HG02798 (cell line): ENCODE data around the gene TNFRSF19.
A peak's percentile ranks its signal among the peaks of the same experiment; 100 is the strongest.

Experiments used
- ATAC-seq: cut with Tn5 transposase; IDR thresholded peaks from one replicate; pipeline ENCODE4 v1.9.1; 2021; ENCODE audit warnings: mild to moderate bottlenecking; ENCODE audit not compliant: unreplicated experiment, poor library complexity

TNFRSF19 gene

GRCh38 chr13:23599083-23599925, 29.1 kb downstream of the TNFRSF19 start:
- no peak for ATAC-seq

GRCh38 chr13:23600100-23600499, 29.9 kb downstream of the TNFRSF19 start:
- no peak for ATAC-seq

GRCh38 chr13:23600534-23600933, 30.3 kb downstream of the TNFRSF19 start:
- ATAC-seq = no peak

DNA sequence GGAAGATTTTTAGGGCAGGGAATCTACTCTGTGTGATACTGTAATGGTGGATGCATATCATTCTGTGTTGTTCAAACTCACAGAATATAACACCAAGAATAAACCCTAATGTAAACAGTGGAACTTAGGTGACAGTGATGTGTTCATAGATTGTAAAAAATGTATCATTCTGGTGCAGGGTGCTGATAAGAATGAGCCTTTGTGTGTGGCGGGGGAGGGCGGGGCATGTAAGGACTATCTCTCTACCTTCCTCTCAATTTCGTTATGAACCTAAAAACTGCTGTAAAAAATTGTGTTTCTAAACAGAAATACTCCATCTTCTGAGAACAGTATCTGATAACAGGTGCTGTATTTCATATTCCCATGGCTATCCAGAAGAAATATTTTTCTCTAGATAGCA, 35.6 kb downstream of the TNFRSF19 start:
- no peak for ATAC-seq

GRCh38 chr13:23608138-23608537, 37.9 kb downstream of the TNFRSF19 start:
- ATAC-seq = no peak

- ATAC-seq = no peak
Measured at GRCh38 chr13:23608701-23609413, 38.6 kb downstream of the TNFRSF19 start.

- no peak for ATAC-seq
Measured at GRCh38 chr13:23609414-23609760, 39.2 kb downstream of the TNFRSF19 start.

DNA sequence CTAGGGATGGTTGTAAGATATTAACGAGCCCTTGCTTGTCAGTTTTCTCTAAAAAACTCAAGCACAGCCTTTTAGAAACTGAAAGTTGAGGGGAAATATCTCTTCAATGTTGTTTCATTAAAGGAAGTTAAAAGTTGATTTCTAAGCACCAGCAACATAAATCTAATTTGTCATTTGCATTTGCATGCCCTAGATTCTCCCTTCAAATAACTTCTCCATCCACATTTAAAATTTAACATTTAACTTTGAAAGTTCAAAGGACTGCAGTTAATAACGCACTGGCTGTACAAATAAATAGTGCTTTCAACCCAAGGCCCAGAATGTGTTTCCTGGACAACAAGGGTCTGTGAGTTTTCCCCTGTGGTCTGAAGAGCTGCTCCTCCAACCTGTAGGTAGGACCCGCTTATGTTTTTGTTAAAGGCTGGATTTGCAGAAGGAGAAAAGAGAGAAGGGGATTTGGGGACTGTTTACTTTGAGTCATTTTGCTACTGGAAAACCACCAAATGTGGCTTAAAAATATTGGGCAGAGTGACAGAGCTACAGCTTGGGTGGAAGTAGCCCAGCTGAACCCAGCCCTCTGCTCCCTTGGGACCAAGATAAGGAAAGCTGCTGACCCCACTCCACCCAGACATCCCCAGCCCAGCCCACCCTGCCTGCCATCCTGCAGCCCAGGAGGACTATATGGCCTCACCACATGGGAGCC, 39.8 kb downstream of the TNFRSF19 start:
- peak; percentile 37 for ATAC-seq

DNA sequence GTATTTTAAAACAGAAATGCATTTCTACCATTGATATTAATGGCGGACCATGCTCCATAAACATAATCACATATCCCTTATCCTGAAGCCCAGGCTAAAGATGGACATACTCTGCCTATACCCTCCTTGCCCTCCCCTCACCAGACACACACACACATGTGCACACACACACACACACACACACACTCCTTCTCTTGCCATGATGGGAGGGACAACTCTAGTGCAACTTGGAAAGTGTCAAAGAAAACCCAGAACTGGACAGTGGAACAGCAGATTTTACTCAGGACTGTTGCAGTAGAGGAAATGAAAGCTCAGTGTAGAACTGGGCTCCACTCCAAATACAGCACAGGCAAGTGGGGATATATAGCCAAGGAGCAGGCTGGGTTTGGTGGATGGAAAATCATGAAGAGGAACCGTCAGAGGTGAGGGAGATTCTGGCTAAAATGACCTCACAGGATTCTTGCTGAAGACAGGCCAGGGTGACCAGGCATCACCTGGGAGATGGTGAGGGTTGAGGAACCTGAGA, 40.8 kb downstream of the TNFRSF19 start:
- ATAC-seq = no peak

DNA sequence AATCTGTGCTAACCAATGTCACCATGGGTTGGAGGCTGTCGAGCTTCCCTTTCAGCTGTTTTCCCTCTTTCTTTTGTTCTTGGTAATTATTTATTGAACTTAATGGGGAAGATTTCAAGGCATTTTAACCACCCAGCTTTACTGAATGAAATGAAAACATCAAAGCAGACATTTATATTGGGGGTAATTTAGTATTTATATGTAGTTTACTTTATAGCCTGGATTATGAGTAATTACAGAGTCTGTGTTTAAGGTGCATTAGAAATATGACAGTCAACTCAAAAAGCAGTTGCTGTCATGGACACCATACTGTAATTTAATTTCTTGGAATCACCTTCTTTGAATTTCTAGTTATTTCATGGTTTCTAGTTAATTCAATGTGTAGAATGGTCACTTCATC, 42.0 kb downstream of the TNFRSF19 start:
- no peak for ATAC-seq

DNA sequence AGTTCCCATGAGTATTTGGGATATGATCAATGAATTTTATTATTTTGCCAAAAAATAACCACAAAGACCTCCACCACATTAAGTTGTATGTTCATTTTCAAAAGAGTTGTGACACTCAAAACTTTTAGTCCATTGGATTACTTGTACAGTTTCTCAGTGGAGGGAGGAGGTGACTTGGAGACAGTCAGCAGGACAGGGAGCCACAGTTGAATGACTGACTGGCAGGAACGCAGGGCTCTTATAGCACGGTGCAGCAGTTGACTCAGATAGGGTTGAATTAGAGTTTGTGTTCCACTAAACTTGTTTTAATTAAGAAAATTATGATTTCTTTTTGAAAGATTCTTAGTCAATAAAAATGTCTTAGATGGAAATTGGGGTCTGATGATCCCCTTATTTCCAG, 42.5 kb downstream of the TNFRSF19 start:
- ATAC-seq = no peak

DNA sequence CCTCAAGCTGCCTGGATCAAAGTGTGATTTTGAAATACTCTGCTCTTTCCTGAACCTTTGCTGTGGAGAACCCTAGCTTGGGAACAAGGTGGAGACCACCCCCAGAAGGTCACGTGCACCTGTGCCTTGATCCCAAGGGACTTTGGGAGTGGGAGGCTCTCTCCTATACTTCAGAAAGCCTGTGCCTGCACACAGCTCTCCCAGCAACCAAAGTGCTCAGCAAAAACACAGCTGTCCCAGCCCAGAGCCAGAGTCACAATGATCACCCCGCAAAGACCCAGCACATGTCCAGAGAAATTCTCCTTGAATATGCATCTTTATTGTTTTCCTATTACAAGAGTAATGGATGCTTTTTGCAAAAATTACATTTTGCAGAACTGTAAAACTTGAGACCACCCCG, 43.4 kb downstream of the TNFRSF19 start:
- ATAC-seq = no peak

GRCh38 chr13:23615395-23616081, 45.3 kb downstream of the TNFRSF19 start:
- no peak for ATAC-seq

DNA sequence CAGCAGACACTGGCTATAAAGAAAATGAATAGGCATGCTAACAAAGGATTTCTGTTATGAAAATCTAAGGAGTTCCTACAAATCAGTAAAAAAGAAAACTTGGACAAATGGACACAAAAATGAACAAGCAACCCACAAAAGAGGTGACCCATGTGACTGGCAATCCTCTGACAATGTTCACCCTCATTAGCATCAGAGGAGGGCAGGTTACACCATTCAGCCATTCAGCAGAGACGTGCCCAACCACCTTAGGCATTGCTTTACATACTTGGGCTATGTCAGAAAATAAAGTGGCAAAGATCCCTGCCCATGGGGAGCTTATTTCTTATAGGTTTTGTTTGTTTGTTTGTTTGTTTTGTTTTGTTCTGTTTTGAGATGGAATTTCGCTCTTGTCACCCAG, 46.0 kb downstream of the TNFRSF19 start:
- ATAC-seq = no peak

GRCh38 chr13:23617551-23618024, 47.4 kb downstream of the TNFRSF19 start:
- ATAC-seq = no peak

GRCh38 chr13:23618341-23618740, 48.1 kb downstream of the TNFRSF19 start:
- ATAC-seq = no peak

DNA sequence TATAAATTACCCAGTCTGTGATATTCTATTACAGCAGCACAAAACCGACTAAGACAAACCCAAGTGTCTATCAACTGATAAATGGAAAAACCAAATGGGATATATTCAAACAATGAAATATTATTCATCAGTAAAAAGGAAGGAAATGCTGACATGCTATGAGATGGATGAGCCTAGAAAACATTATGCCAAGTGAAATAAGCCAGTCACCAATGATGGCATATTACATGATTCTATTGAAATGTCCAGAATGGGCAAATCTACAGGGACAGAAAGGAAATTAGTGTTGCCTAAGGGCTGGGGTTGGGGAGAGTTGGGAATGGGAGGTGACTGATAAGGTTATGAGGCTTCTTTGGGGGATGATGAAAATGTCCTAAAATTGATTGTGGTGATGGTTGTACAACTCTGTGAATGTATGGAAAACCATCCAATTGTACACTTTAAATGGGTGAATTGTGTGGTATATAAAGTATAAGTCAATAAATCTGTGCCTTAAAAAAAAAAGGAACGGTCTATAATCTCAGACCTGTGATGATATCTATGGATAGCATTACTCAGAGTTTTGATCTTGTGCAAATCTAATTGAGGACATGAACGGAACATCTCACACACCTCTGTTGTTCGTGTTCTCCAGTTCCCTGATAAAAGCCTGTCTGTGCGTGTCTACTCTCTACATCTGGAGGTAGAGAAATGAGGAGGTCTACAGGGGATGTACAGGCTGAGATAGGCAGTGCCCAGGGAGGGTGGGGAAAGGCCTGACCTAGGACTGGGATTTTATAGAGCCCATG, 49.0 kb downstream of the TNFRSF19 start:
- ATAC-seq = no peak

DNA sequence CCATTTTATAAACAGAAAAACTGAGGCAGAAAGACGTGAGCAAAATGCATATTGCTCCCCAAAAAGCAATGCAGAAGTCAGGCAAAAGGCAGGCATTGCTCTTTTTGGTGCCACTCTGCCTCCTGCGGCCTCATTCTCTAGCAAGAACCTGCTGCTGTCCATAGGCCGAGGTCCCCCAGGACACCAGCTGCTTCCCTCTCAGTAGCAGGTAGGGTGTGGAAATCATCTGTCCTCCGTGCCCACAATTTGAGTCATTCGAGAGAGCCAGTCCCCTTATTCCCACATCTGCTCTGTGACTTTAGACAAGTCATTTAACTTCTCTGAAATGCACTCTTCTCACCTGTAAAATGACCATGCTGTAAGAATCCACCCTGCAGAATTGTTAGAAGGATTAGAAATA, 50.0 kb downstream of the TNFRSF19 start:
- ATAC-seq = no peak

GRCh38 chr13:23620613-23621315, 50.6 kb downstream of the TNFRSF19 start:
- ATAC-seq = no peak
